HG03378 (cell line): ENCODE results near the gene PEX5L.
A peak's percentile ranks its signal among the peaks of the same experiment; 100 is the strongest.
"Not testable (repeated sequence)": the region's sequence is repeated elsewhere in the genome, so short reads cannot be mapped to it uniquely, and the experiment has no call there.

Source experiments
- ATAC-seq: cut with Tn5 transposase; IDR thresholded peaks from one replicate; pipeline ENCODE4 v1.9.1; 2021; ENCODE audit warnings: mild to moderate bottlenecking, moderate library complexity; ENCODE audit not compliant: unreplicated experiment

PEX5L gene

GRCh38 chr3:180036671-180037455 is at the start of gene PEX5L:
Gene PEX5L (minus strand): TSS chr3:180036937. CDS start chr3:180036599, 338 bp downstream.
- ATAC-seq: peak; percentile 78

- no peak for ATAC-seq
These were observed 48.5 kb upstream of the PEX5L start for GRCh38 chr3:180085122-180085710.

- no peak for ATAC-seq
These were observed 46.0 kb upstream of the PEX5L start for GRCh38 chr3:180082699-180083098.

GRCh38 chr3:180078592-180078991 is 41.9 kb upstream of the PEX5L start:
- no peak for ATAC-seq

GRCh38 chr3:180073561-180073960 is 36.8 kb upstream of the PEX5L start:
- ATAC-seq: no peak

- ATAC-seq: no peak
These were observed 36.0 kb upstream of the PEX5L start for GRCh38 chr3:180072786-180073185.

- ATAC-seq: no peak
These were observed 34.2 kb upstream of the PEX5L start for GRCh38 chr3:180070925-180071324.

GRCh38 chr3:180068023-180068422 is 31.3 kb upstream of the PEX5L start:
- no peak for ATAC-seq

- ATAC-seq: no peak
These were observed 29.9 kb upstream of the PEX5L start for GRCh38 chr3:180066598-180066997.

GRCh38 chr3:180063783-180064182 is 27.0 kb upstream of the PEX5L start:
- ATAC-seq: no peak

- no peak for ATAC-seq
These were observed 26.0 kb upstream of the PEX5L start for GRCh38 chr3:180062771-180063170.

GRCh38 chr3:180059356-180059755 is 22.6 kb upstream of the PEX5L start:
- no peak for ATAC-seq

- no peak for ATAC-seq
These were observed 21.5 kb upstream of the PEX5L start for GRCh38 chr3:180058238-180058637.

- ATAC-seq: not testable (repeated sequence)
These were observed 18.9 kb upstream of the PEX5L start for GRCh38 chr3:180055656-180056055.

GRCh38 chr3:180049391-180049790 is 12.7 kb upstream of the PEX5L start:
- no peak for ATAC-seq

- ATAC-seq: no peak
These were observed 12.1 kb upstream of the PEX5L start for GRCh38 chr3:180048840-180049239.

GRCh38 chr3:180048103-180048502 is 11.4 kb upstream of the PEX5L start:
- ATAC-seq: peak; percentile 90

- no peak for ATAC-seq
These were observed 4.2 kb upstream of the PEX5L start for GRCh38 chr3:180040966-180041365.

- ATAC-seq: peak; percentile 46
These were observed 556 bp downstream of the PEX5L start for GRCh38 chr3:180036092-180036670.

GRCh38 chr3:180026997-180027396 is 9.7 kb downstream of the PEX5L start:
- ATAC-seq: no peak

- ATAC-seq: no peak
These were observed 18.2 kb downstream of the PEX5L start for GRCh38 chr3:180018543-180018942.

- ATAC-seq: no peak
These were observed 18.9 kb downstream of the PEX5L start for GRCh38 chr3:180017846-180018245.
